GM19468 (cell line): Measurements from ENCODE around the gene RNF111.
"Not testable (repeated sequence)": the region's sequence is repeated elsewhere in the genome, so short reads cannot be mapped to it uniquely, and the experiment has no call there.

Source experiments
- ATAC-seq: cut with Tn5 transposase; IDR thresholded peaks from one replicate; pipeline ENCODE4 v1.9.1; 2021; ENCODE audit warnings: mild to moderate bottlenecking, moderate library complexity, moderate number of reproducible peaks; ENCODE audit not compliant: unreplicated experiment; ENCODE audit errors: extremely low read depth

RNF111 gene

GRCh38 chr15:59127255-59127654 lies 139.8 kb downstream of the RNF111 start:
- ATAC-seq = not testable (repeated sequence)

GRCh38 chr15:59131456-59131855 lies 144.0 kb downstream of the RNF111 start:
- no peak for ATAC-seq

GRCh38 chr15:59131969-59132562 lies 144.6 kb downstream of the RNF111 start:
- no peak for ATAC-seq

- ATAC-seq = no peak
These were observed 146.5 kb downstream of the RNF111 start for GRCh38 chr15:59133929-59134427.

GRCh38 chr15:59137566-59137965 lies 150.1 kb downstream of the RNF111 start:
- ATAC-seq = no peak

- ATAC-seq = no peak
These were observed 150.8 kb downstream of the RNF111 start for GRCh38 chr15:59138243-59138642.

- no peak for ATAC-seq
These were observed 153.2 kb downstream of the RNF111 start for GRCh38 chr15:59140422-59141226.

- no peak for ATAC-seq
These were observed 155.8 kb downstream of the RNF111 start for GRCh38 chr15:59143281-59143680.

- ATAC-seq = not testable (repeated sequence)
These were observed 157.1 kb downstream of the RNF111 start for GRCh38 chr15:59144594-59144993.
